RWPE2 (cell line): Measurements from ENCODE around the gene SMIM10L1.

Experiments used
- ATAC-seq: fragments of 200-7000 bp; cut with Tn5 transposase; 3 replicates; pipeline ENCODE4 v1.9.1; 2021; ENCODE audit warnings: low read depth
- DNase-seq: peaks from one replicate; pipeline ENCODE4 v3.0.0-alpha.2; 2020; ENCODE audit warnings: low spot score
- H3K27ac ChIP-seq: fragments of 450-650 bp; 2 replicates; pipeline ENCODE4 v1.5.1; 2017; ENCODE audit warnings: mild to moderate bottlenecking; ENCODE audit not compliant: poor library complexity, severe bottlenecking
- H3K27me3 ChIP-seq: fragments of 250-450 bp; sonication (Bioruptor Pico); 2 replicates; pipeline ENCODE4 v1.5.1; 2021; ENCODE audit warnings: mild to moderate bottlenecking, moderate library complexity; ENCODE audit not compliant: insufficient read depth, poor library complexity, severe bottlenecking
- H3K36me3 ChIP-seq: fragments of 250-450 bp; sonication (Bioruptor Pico); 2 replicates; pipeline ENCODE4 v1.5.1; 2020; ENCODE audit warnings: low read depth, mild to moderate bottlenecking, moderate library complexity
- H3K4me1 ChIP-seq: fragments of 250-450 bp; sonication (Bioruptor Pico); 2 replicates; pipeline ENCODE4 v1.5.1; 2021; ENCODE audit warnings: mild to moderate bottlenecking, moderate library complexity; ENCODE audit not compliant: insufficient read depth, poor library complexity, severe bottlenecking
- H3K4me3 ChIP-seq: fragments of 250-450 bp; sonication (Bioruptor Pico); 2 replicates; pipeline ENCODE4 v1.5.1; 2021; ENCODE audit warnings: mild to moderate bottlenecking, moderate library complexity; ENCODE audit not compliant: severe bottlenecking
- H3K9me3 ChIP-seq: fragments of 250-450 bp; sonication (Bioruptor Pico); 2 replicates; pipeline ENCODE4 v1.5.1; 2021; ENCODE audit warnings: mild to moderate bottlenecking, moderate library complexity; ENCODE audit not compliant: severe bottlenecking
- CTCF ChIP-seq: fragments of 450-650 bp; IDR thresholded peaks from one replicate; pipeline ENCODE4 v1.5.1; 2017; ENCODE audit warnings: mild to moderate bottlenecking, moderate library complexity; ENCODE audit not compliant: poor library complexity, severe bottlenecking

The SMIM10L1 gene

GRCh38 chr12:11134305-11134704 lies 36.7 kb upstream of the SMIM10L1 start, which contains the start of gene TAS2R30:
Gene TAS2R30 (minus strand): TSS chr12:11134644. CDS start chr12:11134244, 400 bp downstream.
- Histone ChIP-seq H3K4me3 (no peak within 1 kb of the TSS), H3K27me3 (no peaks in the 10 kb centered on the region), H3K36me3 (no peaks in the 10 kb centered on the region), H3K9me3 (no peaks in the 10 kb centered on the region), H3K27ac (no peak within 1 kb of the TSS), H3K4me1 (no peaks in the 10 kb centered on the region)
- TF ChIP-seq CTCF, result no peak
- no peak for DNase-seq
- no peak for ATAC-seq

- Histone ChIP-seq H3K9me3 (no peaks in the 10 kb centered on the region), H3K36me3 (no peaks in the 10 kb centered on the region), H3K4me3 (no peak overlapping the region), H3K4me1 (no peaks in the 10 kb centered on the region), H3K27me3 (no peaks in the 10 kb centered on the region), H3K27ac (no peak overlapping the region)
- no peak for DNase-seq
- no peak for ATAC-seq
- no peak for TF ChIP-seq CTCF
Observed at GRCh38 chr12:11136075-11136474, 34.9 kb upstream of the SMIM10L1 start.

- no peak for DNase-seq
- Histone ChIP-seq H3K4me3 (no peak overlapping the region), H3K4me1 (no peaks in the 10 kb centered on the region), H3K9me3 (no peaks in the 10 kb centered on the region), H3K36me3 (no peaks in the 10 kb centered on the region), H3K27ac (no peak overlapping the region), H3K27me3 (no peaks in the 10 kb centered on the region)
- ATAC-seq, result no peak
- TF ChIP-seq CTCF, result no peak
Observed at GRCh38 chr12:11143352-11143751, 27.6 kb upstream of the SMIM10L1 start.

- H3K4me1 ChIP-seq, result no peaks in the 10 kb centered on the region
- H3K27me3 ChIP-seq, result no peaks in the 10 kb centered on the region
- no peaks in the 10 kb centered on the region for H3K36me3 ChIP-seq
- H3K4me3 ChIP-seq, result no peak overlapping the region
- DNase-seq (no peak), ATAC-seq (no peak)
- H3K27ac ChIP-seq, result no peak overlapping the region
- no peaks in the 10 kb centered on the region for H3K9me3 ChIP-seq
- TF ChIP-seq CTCF, result no peak
Observed at GRCh38 chr12:11144297-11144696, 26.7 kb upstream of the SMIM10L1 start.

- ATAC-seq (no peak), DNase-seq (no peak)
- no peak overlapping the region for H3K4me3 ChIP-seq
- H3K36me3 ChIP-seq, result no peaks in the 10 kb centered on the region
- no peaks in the 10 kb centered on the region for H3K27me3 ChIP-seq
- H3K27ac ChIP-seq, result no peak overlapping the region
- no peaks in the 10 kb centered on the region for H3K4me1 ChIP-seq
- no peak for TF ChIP-seq CTCF
- no peaks in the 10 kb centered on the region for H3K9me3 ChIP-seq
Observed at GRCh38 chr12:11147420-11147819, 23.6 kb upstream of the SMIM10L1 start.
